ENCODE data around the gene PTRH1. TPM values are rescaled to one million over a fixed set of nuclear protein-coding genes. Genes with fewer than 3 reads are reported as not detected.

The PTRH1 gene
- total and polyA plus RNA-seq, 2 of the 13 experiments (the other 11 are each of a cell fraction or from before 2014, with no cell fraction given) = 4.0 to 10.4 TPM

DNA sequence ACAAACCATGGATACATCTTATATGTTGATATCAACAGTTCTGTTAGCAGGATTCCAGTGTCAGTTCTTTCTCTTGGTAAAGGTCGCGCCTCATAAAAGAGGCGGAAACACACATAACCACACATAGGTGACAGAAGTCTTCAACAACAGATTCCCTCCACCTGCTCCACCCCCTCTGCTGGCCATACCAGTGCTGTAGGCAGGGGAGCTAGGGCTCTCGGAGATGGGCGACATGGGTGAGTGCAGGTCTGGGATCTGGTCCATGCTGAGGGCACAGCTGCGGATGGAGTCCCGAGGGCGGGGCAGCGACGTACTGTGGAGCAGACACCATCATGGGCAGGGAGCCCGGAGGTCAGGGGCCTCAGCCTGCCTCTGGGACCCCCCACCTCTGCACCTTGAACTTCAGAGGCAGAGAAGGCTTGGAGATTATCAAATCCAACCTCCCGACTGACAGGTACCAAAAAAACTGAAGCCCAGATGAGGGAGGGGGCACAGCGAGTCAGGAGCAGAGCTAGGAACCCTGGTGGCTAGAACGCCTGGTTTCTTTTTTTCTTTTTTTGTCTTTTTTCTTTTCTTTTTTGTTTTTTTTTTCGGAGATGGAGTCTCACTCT, 31.6 kb upstream of the PTRH1 start:
- no peaks in the 10 kb centered on the region for H3K4me1 ChIP-seq (ENCODE audit: insufficient read depth, low read length)
- H3K9ac ChIP-seq (ENCODE audit: insufficient read depth, low read depth, low read length) = no peak overlapping the region
- no peak overlapping the region for H3K27ac ChIP-seq (ENCODE audit: extremely low read length, insufficient read depth, low read length)
- no peak overlapping the region for H2AFZ ChIP-seq (ENCODE audit: low read length)
- H3K36me3 ChIP-seq (replicated peaks in 1 of 2; ENCODE audit: control insufficient read depth in 1 of 2, insufficient read depth in 2 of 2, low read length in 2 of 2) = no peaks in the 10 kb centered on the region
- H3K79me2 ChIP-seq (ENCODE audit: insufficient read depth, low read length) = no peaks in the 10 kb centered on the region
- H3K4me3 ChIP-seq (replicated peaks in 1 of 3; ENCODE audit: insufficient read depth in 1 of 3, low read depth in 2 of 3, low read length in 3 of 3) = no peak overlapping the region
- FAIRE-seq (no peak), ATAC-seq (peak; percentile 64; the same call in 2 of the 3 replicates), DNase-seq (ENCODE audit: low spot score) (no peak)
- BruUV-seq (replicated peaks) = no TSS peak
- WGBS (ENCODE audit: low lambda C conversion rate) = 36% methylated on average over 7 of the region's 15 CpGs
- POLR2A ChIA-PET = interaction anchor here (1.8 kb wide), 1 partner anchor 24 kb away, joined by 3 read pairs; no protein-coding TSS in a partner anchor
- H3K4me2 ChIP-seq (ENCODE audit: low read depth, low read length) = no peak overlapping the region
- CTCF ChIA-PET (ENCODE audit: low intra/inter-chr PET ratio, low total read pairs) = interaction anchor here (1.4 kb wide), 1 partner anchor 157 kb away, joined by 3 read pairs; no protein-coding TSS in a partner anchor
- in situ Hi-C loops (cut with HindIII; ENCODE audit: extremely low pct_ligation_motif_present, low pct_unique_long_range_greater_than_20kb) = no loop called here
- H3K9me3 ChIP-seq (ENCODE audit: low read length) = no peaks in the 10 kb centered on the region
- H3K27me3 ChIP-seq (ENCODE audit: control insufficient read depth in 1 of 2, insufficient read depth in 2 of 2, low read length in 2 of 2) = peaks cover 4 to 50% of the 10 kb centered on the region in 2 experiments; a peak in 3 of 5 replicates
- TF ChIP-seq, protein P1, sequence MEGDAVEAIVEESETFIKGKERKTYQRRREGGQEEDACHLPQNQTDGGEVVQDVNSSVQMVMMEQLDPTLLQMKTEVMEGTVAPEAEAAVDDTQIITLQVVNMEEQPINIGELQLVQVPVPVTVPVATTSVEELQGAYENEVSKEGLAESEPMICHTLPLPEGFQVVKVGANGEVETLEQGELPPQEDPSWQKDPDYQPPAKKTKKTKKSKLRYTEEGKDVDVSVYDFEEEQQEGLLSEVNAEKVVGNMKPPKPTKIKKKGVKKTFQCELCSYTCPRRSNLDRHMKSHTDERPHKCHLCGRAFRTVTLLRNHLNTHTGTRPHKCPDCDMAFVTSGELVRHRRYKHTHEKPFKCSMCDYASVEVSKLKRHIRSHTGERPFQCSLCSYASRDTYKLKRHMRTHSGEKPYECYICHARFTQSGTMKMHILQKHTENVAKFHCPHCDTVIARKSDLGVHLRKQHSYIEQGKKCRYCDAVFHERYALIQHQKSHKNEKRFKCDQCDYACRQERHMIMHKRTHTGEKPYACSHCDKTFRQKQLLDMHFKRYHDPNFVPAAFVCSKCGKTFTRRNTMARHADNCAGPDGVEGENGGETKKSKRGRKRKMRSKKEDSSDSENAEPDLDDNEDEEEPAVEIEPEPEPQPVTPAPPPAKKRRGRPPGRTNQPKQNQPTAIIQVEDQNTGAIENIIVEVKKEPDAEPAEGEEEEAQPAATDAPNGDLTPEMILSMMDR (CRISPR knock-in tag; IDR thresholded peaks at IDR 0.05) = peak; percentile 18; the same call in 1 of the 2 replicates
- no peak for TF ChIP-seq HNRNPH1 (optimal IDR thresholded peaks at IDR 0.05; ENCODE audit: low read depth, low read length)
- no peak for TF ChIP-seq ZNF230 (CRISPR knock-in tag; IDR thresholded peaks at IDR 0.05)
- no peak for TF ChIP-seq ZNF678 (CRISPR knock-in tag; IDR thresholded peaks at IDR 0.05)
- intact Hi-C loops (cut with micrococcal nuclease; ENCODE audit: unreplicated experiment) = no loop called here
- no peaks in the 10 kb centered on the region for H4K20me1 ChIP-seq (ENCODE audit: insufficient read depth, low read length)

DNA sequence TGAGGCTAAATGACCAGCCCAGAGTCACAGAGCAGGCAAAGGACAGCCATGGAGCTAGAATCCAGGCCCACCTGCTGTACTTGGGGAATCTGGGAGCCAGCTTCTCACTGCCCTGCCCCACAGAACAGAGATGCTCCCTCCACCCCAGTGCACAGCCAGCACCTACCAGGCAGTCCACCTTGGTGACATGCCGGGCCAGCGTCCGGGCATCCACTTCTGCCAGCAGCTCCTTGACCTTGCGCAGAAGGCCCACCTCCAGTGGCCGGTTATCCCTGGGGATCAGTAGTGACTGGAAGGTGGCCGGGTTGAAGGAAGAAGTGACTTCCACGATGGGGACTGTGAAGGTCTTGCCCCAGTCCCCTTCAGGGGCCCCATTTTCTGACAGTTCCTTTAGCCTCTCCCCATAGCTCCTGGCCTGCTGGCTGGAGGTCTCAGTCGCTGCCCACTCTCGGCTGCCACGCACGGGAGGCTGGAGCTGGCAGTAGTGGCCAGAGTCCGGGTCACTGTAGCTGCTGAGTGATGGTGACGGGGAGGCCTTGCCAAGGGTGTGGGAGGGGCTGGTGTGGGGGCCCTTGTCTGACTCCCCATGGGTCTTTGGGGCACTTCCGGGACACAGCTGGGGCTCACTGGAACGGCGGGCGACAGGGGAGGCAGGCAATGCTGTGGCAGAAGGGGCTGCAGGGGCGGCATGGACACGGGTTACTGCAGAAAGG, 29.1 kb upstream of the PTRH1 start:
- DNase-seq (ENCODE audit: low spot score) (no peak), ATAC-seq (no peak), FAIRE-seq (no peak)
- Histone ChIP-seq H3K36me3 (replicated peaks in 1 of 2; ENCODE audit: control insufficient read depth in 1 of 2, insufficient read depth in 2 of 2, low read length in 2 of 2) (no peaks in the 10 kb centered on the region), H3K4me3 (replicated peaks in 1 of 3; ENCODE audit: insufficient read depth in 1 of 3, low read depth in 2 of 3, low read length in 3 of 3) (no peak overlapping the region), H3K27ac (ENCODE audit: extremely low read length, insufficient read depth, low read length) (no peak overlapping the region), H3K79me2 (ENCODE audit: insufficient read depth, low read length) (no peaks in the 10 kb centered on the region), H3K9ac (ENCODE audit: insufficient read depth, low read depth, low read length) (no peak overlapping the region), H3K4me1 (ENCODE audit: insufficient read depth, low read length) (peaks cover 21% of the 10 kb centered on the region), H4K20me1 (ENCODE audit: insufficient read depth, low read length) (no peaks in the 10 kb centered on the region), H3K9me3 (ENCODE audit: low read length) (no peaks in the 10 kb centered on the region), H3K27me3 (ENCODE audit: control insufficient read depth in 1 of 2, insufficient read depth in 2 of 2, low read length in 2 of 2) (peaks cover 4 to 53% of the 10 kb centered on the region in 2 experiments; a peak in 4 of 5 replicates), H3K4me2 (ENCODE audit: low read depth, low read length) (no peak overlapping the region), H2AFZ (ENCODE audit: low read length) (no peak overlapping the region)
- ChIA-PET POLR2A (no interaction called here), CTCF (ENCODE audit: low intra/inter-chr PET ratio, low total read pairs) (no interaction called here)
- in situ Hi-C loops (cut with HindIII; ENCODE audit: extremely low pct_ligation_motif_present, low pct_unique_long_range_greater_than_20kb) (no loop called here), intact Hi-C loops (cut with micrococcal nuclease; ENCODE audit: unreplicated experiment) (no loop called here)
- WGBS (ENCODE audit: low lambda C conversion rate) = 5% methylated on average over 7 of the region's 19 CpGs
- BruUV-seq (replicated peaks) = no TSS peak
- TF ChIP-seq ZNF468 (CRISPR knock-in tag; IDR thresholded peaks at IDR 0.05) (no peak), ZBTB8A (CRISPR knock-in tag; IDR thresholded peaks at IDR 0.05; ENCODE audit: borderline replicate concordance, low read depth) (no peak), RFX1 (IDR thresholded peaks at IDR 0.05) (no peak)
- TF ChIP-seq, protein P2, sequence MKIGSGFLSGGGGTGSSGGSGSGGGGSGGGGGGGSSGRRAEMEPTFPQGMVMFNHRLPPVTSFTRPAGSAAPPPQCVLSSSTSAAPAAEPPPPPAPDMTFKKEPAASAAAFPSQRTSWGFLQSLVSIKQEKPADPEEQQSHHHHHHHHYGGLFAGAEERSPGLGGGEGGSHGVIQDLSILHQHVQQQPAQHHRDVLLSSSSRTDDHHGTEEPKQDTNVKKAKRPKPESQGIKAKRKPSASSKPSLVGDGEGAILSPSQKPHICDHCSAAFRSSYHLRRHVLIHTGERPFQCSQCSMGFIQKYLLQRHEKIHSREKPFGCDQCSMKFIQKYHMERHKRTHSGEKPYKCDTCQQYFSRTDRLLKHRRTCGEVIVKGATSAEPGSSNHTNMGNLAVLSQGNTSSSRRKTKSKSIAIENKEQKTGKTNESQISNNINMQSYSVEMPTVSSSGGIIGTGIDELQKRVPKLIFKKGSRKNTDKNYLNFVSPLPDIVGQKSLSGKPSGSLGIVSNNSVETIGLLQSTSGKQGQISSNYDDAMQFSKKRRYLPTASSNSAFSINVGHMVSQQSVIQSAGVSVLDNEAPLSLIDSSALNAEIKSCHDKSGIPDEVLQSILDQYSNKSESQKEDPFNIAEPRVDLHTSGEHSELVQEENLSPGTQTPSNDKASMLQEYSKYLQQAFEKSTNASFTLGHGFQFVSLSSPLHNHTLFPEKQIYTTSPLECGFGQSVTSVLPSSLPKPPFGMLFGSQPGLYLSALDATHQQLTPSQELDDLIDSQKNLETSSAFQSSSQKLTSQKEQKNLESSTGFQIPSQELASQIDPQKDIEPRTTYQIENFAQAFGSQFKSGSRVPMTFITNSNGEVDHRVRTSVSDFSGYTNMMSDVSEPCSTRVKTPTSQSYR (CRISPR knock-in tag; IDR thresholded peaks at IDR 0.05; ENCODE audit: borderline replicate concordance) = no peak
- TF ChIP-seq, protein P3, sequence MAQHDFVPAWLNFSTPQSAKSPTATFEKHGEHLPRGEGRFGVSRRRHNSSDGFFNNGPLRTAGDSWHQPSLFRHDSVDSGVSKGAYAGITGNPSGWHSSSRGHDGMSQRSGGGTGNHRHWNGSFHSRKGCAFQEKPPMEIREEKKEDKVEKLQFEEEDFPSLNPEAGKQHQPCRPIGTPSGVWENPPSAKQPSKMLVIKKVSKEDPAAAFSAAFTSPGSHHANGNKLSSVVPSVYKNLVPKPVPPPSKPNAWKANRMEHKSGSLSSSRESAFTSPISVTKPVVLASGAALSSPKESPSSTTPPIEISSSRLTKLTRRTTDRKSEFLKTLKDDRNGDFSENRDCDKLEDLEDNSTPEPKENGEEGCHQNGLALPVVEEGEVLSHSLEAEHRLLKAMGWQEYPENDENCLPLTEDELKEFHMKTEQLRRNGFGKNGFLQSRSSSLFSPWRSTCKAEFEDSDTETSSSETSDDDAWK (CRISPR knock-in tag; IDR thresholded peaks at IDR 0.05) = no peak
